Activated naive CD4-positive, alpha-beta T cell treated with anti-CD3 and anti-CD28 coated beads, Interleukin-2, amount 50 U/mL, for 72 hours (primary cell): Measurements from ENCODE around the gene SLC26A2. TPM values are rescaled to one million over a fixed set of nuclear protein-coding genes. Genes with fewer than 3 reads are reported as not detected.

Source experiments
- ATAC-seq, 2 donors: fragments of 150-1000 bp; cut with Tn5 transposase; 2 replicates each; pipeline ENCODE4 v1.10.0; 2021; ENCODE audit warnings: mild to moderate bottlenecking in 2 of 2, moderate library complexity in 2 of 2
- DNase-seq, 2 donors: peaks; one replicate each; pipeline ENCODE4 v3.0.0; 2021 to 2022; ENCODE audit warnings: low spot score in 2 of 2
- H3K27ac Mint-ChIP-seq, 2 donors: one replicate each; pipeline ENCODE4 v1.8.0; 2022; ENCODE audit warnings: mild to moderate bottlenecking in 2 of 2, mixed read lengths in 2 of 2
- H3K36me3 Mint-ChIP-seq, 2 donors: one replicate each; pipeline ENCODE4 v1.8.0; 2022; ENCODE audit warnings: mixed read lengths in 2 of 2
- H3K9me3 Mint-ChIP-seq, 2 donors: one replicate each; pipeline ENCODE4 v1.8.0; 2022; ENCODE audit warnings: mixed read lengths in 2 of 2
- total RNA-seq, 2 donors: library from RNA; stranded (reverse); gene quantifications; one replicate each; pipeline ENCODE4 v1.2.3, GENCODE V29; 2022

Gene SLC26A2
- total RNA-seq: 1 to 10 TPM; 3.9 to 8.4 TPM

DNA sequence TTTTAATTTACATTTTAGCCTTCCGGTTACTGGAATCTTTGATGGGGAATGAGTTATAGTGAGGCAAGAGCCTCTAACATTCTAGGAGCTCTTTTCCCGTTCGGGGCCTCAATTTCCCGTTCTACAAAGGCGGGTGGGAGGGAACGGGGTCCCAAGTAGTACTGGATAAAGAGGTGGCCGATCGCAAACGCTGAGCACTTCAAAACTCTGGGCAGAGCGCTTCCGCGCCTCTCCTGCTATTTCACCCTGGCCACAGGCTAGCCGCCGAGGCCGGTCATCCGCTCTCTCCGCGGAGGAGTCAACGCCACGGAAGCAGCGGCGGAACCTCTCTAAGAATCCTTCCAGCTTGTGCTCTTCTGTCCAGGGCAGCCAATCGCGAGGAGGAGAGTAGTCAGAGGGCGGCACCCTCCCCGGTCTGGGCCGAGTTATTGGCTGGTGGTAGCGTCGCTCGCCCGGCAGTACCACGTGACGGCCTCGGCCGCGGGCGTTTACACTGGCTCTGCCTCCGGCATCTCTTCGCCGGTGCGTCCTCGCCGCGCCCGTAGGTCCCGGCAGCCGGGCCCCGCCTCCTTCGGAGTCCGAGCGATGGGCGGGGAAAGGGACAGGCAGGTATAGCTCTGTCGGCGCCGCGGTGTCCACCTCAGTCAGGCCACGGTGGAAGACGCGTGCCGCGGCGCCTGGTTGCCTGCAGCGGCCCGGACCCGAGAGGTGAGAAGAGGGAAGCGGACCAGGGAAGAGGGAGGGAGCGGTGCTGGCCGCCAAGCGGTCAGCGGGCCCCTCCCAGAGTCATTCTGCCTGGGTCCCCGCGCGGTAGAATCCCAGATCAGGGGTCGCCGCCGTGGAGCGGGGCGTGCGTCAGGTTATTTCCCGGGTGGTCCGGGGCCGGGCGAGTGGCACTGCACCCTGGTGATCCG, at the start of gene SLC26A2:
SLC26A2 (plus strand) TSS at position 487 of the 914 bp plus-strand sequence. CDS start 16,895 bp downstream, outside the sequence.
- H3K9me3 Mint-ChIP-seq: no peaks in the 10 kb centered on the region
- ATAC-seq: peak; percentile 96 to 97
- DNase-seq: peak; percentile 91 to 97
- peaks cover 0 to 9% of the 10 kb centered on the region in 2 donors for H3K36me3 Mint-ChIP-seq
- H3K27ac Mint-ChIP-seq: peak within 1 kb of the TSS; percentile 99

DNA sequence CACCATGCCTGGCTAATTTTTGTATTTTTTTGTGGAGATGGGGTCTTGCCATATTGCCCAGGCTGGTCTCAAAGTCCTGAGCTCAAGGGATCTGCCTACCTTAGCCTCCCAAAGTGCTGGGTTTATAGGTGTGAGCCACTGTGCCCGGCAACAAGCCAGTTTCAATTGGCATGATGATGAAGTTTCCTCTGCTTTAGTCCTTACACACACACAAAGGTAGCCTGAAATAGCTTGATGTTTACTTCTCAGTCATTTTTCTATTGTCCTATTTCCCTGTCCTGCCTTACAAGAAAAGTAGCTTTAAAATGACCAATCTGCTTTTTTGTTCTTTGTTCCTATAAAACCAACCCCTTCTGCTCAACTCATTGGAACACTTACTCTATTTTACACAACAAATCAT, 49.5 kb upstream of the SLC26A2 start:
- Mint-ChIP-seq H3K36me3 (no peaks in the 10 kb centered on the region), H3K27ac (no peak overlapping the region), H3K9me3 (no peaks in the 10 kb centered on the region)
- DNase-seq (no peak), ATAC-seq (no peak)

GRCh38 chr5:149912226-149912871, 48.2 kb upstream of the SLC26A2 start:
- Mint-ChIP-seq H3K27ac (no peak overlapping the region), H3K36me3 (no peaks in the 10 kb centered on the region), H3K9me3 (no peaks in the 10 kb centered on the region)
- no peak for ATAC-seq
- DNase-seq: no peak

- no peaks in the 10 kb centered on the region for H3K9me3 Mint-ChIP-seq
- H3K27ac Mint-ChIP-seq: peak overlapping the region in 1 of 2 donors; percentile 13
- DNase-seq (no peak), ATAC-seq (no peak)
- H3K36me3 Mint-ChIP-seq: no peaks in the 10 kb centered on the region
Measured at GRCh38 chr5:149913436-149914419, 46.8 kb upstream of the SLC26A2 start.

GRCh38 chr5:149915392-149916260, 44.9 kb upstream of the SLC26A2 start:
- Mint-ChIP-seq H3K27ac (no peak overlapping the region), H3K9me3 (no peaks in the 10 kb centered on the region), H3K36me3 (no peaks in the 10 kb centered on the region)
- no peak for DNase-seq
- no peak for ATAC-seq

DNA sequence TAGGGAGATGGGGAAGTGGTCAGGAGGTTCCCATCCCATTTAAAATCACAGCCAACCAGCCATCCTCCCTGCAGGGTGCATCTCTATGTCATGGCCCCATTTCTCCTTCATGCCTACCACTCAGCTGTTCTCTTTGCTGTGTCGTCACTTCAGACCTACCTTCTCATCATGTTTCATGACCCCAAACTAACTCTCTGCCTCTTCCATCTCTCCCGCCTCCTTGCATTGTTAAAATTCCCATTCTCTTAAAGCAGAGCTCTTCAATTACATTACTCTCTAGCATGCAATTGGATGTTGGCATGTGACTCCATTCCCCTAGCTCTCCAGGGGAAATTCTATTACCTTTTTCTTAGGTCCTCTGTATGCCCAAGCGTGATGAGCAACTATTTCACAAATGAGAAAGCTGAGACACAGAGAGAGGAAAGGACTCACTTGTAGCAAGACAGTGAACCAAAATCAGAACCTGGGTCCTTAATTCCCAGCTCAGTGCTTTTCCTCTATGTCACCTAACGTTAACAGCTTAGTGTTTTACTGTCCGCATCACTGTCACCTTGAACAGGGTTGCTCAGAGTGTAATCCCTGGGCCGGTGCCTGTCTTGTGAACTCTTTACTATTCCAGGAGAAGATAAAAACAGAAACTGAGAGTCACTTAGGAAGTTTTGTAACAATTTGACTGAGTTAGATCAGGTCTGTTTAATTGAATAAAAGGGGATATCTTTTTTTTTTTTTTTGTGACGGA, 44.1 kb upstream of the SLC26A2 start:
- DNase-seq: no peak
- no peak for ATAC-seq
- Mint-ChIP-seq H3K9me3 (no peaks in the 10 kb centered on the region), H3K27ac (no peak overlapping the region), H3K36me3 (no peaks in the 10 kb centered on the region)

DNA sequence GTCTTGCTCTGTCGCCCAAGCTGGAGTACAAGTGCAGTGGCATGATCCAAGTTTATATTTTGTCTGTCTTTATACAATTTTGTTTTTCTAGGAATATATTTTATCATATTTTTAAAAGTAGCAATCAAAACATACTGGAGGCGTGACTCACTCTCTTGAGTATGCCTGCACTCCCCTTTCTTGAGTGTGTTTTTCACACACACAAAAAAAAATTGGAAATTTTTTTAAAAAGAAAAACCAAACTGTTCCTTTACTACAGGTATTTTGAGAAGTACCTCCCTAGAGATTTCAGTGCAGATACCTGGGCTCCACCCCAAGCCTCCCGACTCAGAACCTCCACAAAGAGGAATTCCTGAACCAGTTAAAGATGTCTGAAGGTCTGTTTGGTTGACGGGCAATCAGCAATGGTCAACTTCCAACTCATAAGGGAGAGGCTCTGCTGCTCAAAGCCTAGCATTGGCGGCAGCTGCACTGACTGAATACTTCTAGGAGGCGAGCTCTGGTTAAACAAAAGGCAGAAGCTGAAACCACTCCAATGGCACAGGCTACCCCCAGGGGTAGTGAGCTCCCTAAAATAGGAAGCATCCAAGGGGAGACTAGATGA, 43.4 kb upstream of the SLC26A2 start:
- ATAC-seq (no peak), DNase-seq (no peak)
- Mint-ChIP-seq H3K9me3 (no peaks in the 10 kb centered on the region), H3K27ac (no peak overlapping the region), H3K36me3 (no peaks in the 10 kb centered on the region)

- DNase-seq (no peak), ATAC-seq (no peak)
- H3K9me3 Mint-ChIP-seq: no peaks in the 10 kb centered on the region
- no peak overlapping the region for H3K27ac Mint-ChIP-seq
- H3K36me3 Mint-ChIP-seq: no peaks in the 10 kb centered on the region
Measured at GRCh38 chr5:149921597-149921996, 39.0 kb upstream of the SLC26A2 start.

DNA sequence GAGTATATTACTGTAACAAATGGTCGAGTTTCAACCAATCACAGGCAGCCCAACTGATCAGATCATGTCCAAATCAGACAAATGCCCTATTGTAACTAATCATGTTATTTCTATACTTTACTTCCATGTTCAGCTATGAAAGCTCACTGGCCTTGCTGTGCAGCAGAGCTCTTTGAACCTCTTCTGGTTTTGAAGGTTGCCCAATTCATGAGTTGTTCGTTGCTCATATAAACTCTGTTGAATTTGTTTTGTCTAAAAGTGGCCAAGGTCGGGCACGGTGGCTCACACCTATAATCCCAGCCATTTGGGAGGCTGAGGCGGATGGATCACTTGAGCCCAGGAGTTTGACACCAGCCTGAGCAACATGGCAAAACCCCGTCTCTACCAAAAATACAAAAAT, 37.6 kb upstream of the SLC26A2 start:
- no peaks in the 10 kb centered on the region for H3K9me3 Mint-ChIP-seq
- H3K36me3 Mint-ChIP-seq: no peaks in the 10 kb centered on the region
- H3K27ac Mint-ChIP-seq: peak overlapping the region in 1 of 2 donors; percentile 22
- DNase-seq: no peak
- ATAC-seq: no peak

- Mint-ChIP-seq H3K36me3 (no peaks in the 10 kb centered on the region), H3K9me3 (no peaks in the 10 kb centered on the region), H3K27ac (no peak overlapping the region)
- ATAC-seq (no peak), DNase-seq (no peak)
Measured at GRCh38 chr5:149924486-149924885, 36.1 kb upstream of the SLC26A2 start.

DNA sequence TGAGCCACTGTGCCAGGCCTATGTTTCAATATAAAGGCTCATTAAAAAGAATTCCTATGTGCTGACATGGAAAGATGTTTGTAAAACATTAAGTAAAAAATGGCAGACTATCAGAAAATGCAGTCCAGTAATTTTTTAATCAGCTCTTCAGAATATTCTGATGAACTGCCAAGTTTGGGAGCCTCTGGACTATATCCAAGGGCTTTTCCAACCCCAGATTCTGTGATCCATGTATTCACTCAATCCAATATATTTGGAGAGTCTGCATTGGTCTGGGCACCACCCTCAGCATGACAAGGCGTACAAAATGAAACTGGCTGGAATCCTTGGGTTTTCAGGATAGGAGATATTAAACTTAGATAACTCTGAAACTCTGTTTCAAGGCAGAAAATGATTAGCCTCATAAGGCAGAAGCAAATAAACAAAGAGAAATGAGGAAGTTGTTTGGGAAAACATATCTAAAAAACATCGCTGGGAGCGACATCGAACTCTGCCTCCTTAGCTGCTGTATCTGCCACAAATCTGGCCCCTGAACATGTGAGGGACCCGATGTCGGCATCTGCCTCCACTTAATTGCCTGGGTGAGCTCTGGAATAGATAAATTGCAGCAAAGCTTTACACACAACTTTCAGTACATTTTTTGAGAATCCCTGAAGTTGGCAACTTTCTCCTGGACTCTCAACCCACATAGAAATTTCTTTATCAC, 30.4 kb upstream of the SLC26A2 start:
- ATAC-seq (no peak), DNase-seq (no peak)
- no peaks in the 10 kb centered on the region for H3K9me3 Mint-ChIP-seq
- no peak overlapping the region for H3K27ac Mint-ChIP-seq
- no peaks in the 10 kb centered on the region for H3K36me3 Mint-ChIP-seq

GRCh38 chr5:149930749-149931574, 29.6 kb upstream of the SLC26A2 start:
- ATAC-seq (peak in 1 of 2 donors; percentile 67), DNase-seq (no peak)

DNA sequence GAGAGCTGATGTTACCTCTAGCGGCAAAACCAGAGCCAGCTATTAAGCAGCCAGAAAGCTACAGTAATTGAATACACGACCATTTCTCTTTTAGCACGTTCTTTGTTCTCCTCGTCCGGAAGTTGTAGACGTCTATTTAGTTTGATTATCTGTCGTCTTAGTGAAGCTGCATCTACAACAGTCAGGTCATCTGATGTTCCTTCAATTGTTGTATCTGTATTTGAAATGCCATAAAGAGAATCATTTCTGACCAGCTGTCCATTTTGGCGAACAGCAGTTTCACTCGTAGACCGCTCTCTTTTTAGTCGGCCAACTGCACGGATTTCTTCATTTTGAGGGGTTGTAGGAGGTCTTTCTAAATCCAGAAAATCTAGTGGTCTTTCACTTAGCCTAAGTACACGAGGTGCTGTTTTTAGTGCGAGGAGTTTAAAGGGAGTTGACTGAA, 28.5 kb upstream of the SLC26A2 start:
- Mint-ChIP-seq H3K36me3 (no peaks in the 10 kb centered on the region), H3K27ac (no peak overlapping the region), H3K9me3 (no peaks in the 10 kb centered on the region)
- ATAC-seq (no peak), DNase-seq (no peak)

More at GRCh38 chr5:149930749-149931574, 29.6 kb upstream of the SLC26A2 start:
- Mint-ChIP-seq H3K9me3 (no peaks in the 10 kb centered on the region), H3K36me3 (no peaks in the 10 kb centered on the region), H3K27ac (no peak overlapping the region)
